Measurements from ENCODE around the gene GTF2E1.

Gene GTF2E1

GRCh38 chr3:120778776-120779175 lies 36.2 kb downstream of the GTF2E1 start:
- no peaks in the 10 kb centered on the region for H3K9me3 ChIP-seq (ENCODE audit: control insufficient read depth, insufficient read depth, low read depth, low read length)
- ChIA-PET POLR2A (no interaction called here), CTCF (interaction anchor here (2.5 kb wide), 1 partner anchor 16 kb away, joined by 11 read pairs; no protein-coding TSS in a partner anchor)
- no peaks in the 10 kb centered on the region for H3K4me1 ChIP-seq (ENCODE audit: control insufficient read depth, insufficient read depth, low read length)
- peaks cover 0 to 39% of the 10 kb centered on the region in 2 experiments; a peak in 1 of 3 replicates for H3K36me3 ChIP-seq (ENCODE audit: control insufficient read depth in 2 of 2, insufficient read depth in 1 of 2, low read length in 2 of 2)
- H3K4me3 ChIP-seq (ENCODE audit: low read depth, low read length) = no peak overlapping the region
- TF ChIP-seq SP3 (tag by site-specific recombination; IDR thresholded peaks at IDR 0.05) (no peak), ZNF626 (tag by site-specific recombination; IDR thresholded peaks at IDR 0.05) (no peak), ZNF362 (tag by site-specific recombination; IDR thresholded peaks at IDR 0.05) (no peak), KLF16 (tag by site-specific recombination; IDR thresholded peaks at IDR 0.05) (no peak), ZSCAN23 (tag by site-specific recombination; IDR thresholded peaks at IDR 0.05) (no peak), HOXC10 (CRISPR knock-in tag; IDR thresholded peaks at IDR 0.05) (no peak), REST (tag by site-specific recombination; IDR thresholded peaks at IDR 0.05) (no peak), SCRT2 (tag by site-specific recombination; IDR thresholded peaks at IDR 0.05) (no peak), ZFHX2 (tag by site-specific recombination; conservative IDR thresholded peaks at IDR 0.05) (no peak), ZNF211 (tag by site-specific recombination; IDR thresholded peaks at IDR 0.05; ENCODE audit: low read depth) (no peak), ZNF416 (tag by site-specific recombination; IDR thresholded peaks at IDR 0.05) (no peak), ZNF692 (tag by site-specific recombination; IDR thresholded peaks at IDR 0.05) (no peak), AEBP2 (tag by site-specific recombination; IDR thresholded peaks at IDR 0.05; ENCODE audit: borderline replicate concordance) (no peak), ZNF560 (tag by site-specific recombination; IDR thresholded peaks at IDR 0.05; ENCODE audit: borderline replicate concordance) (no peak), ZNF10 (tag by site-specific recombination; IDR thresholded peaks at IDR 0.05) (no peak)
- TF ChIP-seq, protein P1, sequence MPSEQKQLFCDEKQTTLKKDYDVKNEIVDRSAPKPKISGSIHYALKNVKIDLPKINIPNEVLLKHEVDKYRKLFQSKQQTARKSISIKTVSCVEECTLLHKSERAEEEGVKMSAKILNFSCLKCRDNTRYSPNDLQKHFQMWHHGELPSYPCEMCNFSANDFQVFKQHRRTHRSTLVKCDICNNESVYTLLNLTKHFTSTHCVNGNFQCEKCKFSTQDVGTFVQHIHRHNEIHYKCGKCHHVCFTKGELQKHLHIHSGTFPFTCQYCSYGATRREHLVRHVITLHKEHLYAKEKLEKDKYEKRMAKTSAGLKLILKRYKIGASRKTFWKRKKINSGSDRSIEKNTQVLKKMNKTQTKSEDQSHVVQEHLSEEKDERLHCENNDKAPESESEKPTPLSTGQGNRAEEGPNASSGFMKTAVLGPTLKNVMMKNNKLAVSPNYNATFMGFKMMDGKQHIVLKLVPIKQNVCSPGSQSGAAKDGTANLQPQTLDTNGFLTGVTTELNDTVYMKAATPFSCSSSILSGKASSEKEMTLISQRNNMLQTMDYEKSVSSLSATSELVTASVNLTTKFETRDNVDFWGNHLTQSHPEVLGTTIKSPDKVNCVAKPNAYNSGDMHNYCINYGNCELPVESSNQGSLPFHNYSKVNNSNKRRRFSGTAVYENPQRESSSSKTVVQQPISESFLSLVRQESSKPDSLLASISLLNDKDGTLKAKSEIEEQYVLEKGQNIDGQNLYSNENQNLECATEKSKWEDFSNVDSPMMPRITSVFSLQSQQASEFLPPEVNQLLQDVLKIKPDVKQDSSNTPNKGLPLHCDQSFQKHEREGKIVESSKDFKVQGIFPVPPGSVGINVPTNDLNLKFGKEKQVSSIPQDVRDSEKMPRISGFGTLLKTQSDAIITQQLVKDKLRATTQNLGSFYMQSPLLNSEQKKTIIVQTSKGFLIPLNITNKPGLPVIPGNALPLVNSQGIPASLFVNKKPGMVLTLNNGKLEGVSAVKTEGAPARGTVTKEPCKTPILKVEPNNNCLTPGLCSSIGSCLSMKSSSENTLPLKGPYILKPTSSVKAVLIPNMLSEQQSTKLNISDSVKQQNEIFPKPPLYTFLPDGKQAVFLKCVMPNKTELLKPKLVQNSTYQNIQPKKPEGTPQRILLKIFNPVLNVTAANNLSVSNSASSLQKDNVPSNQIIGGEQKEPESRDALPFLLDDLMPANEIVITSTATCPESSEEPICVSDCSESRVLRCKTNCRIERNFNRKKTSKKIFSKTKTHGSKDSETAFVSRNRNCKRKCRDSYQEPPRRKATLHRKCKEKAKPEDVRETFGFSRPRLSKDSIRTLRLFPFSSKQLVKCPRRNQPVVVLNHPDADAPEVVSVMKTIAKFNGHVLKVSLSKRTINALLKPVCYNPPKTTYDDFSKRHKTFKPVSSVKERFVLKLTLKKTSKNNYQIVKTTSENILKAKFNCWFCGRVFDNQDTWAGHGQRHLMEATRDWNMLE (tag by site-specific recombination; conservative IDR thresholded peaks at IDR 0.05; ENCODE audit: low read depth) = no peak
- no peak overlapping the region for H3K27ac ChIP-seq (ENCODE audit: extremely low read depth, low read depth, low read length)

Data from HEK293 (cell line).